ENCODE data around the gene P2RX6. TPM values are rescaled to one million over a fixed set of nuclear protein-coding genes. Genes with fewer than 3 reads are reported as not detected.

P2RX6 gene
- total and polyA plus RNA-seq, 2 of the 4 experiments (the other 2 are of a cell fraction) = 0.90 to 1.6 TPM

- TF ChIP-seq, protein P1, sequence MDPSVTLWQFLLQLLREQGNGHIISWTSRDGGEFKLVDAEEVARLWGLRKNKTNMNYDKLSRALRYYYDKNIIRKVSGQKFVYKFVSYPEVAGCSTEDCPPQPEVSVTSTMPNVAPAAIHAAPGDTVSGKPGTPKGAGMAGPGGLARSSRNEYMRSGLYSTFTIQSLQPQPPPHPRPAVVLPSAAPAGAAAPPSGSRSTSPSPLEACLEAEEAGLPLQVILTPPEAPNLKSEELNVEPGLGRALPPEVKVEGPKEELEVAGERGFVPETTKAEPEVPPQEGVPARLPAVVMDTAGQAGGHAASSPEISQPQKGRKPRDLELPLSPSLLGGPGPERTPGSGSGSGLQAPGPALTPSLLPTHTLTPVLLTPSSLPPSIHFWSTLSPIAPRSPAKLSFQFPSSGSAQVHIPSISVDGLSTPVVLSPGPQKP (IDR thresholded peaks at IDR 0.05; ENCODE audit: borderline replicate concordance, low read depth, low read length) = no peak
- no peak for TF ChIP-seq RCOR1 (IDR thresholded peaks at IDR 0.05; ENCODE audit: insufficient replicate concordance, low read length)
- no peak for TF ChIP-seq CHD1 (IDR thresholded peaks at IDR 0.05; ENCODE audit: low read depth, low read length)
- no peak for TF ChIP-seq CEBPB (IDR thresholded peaks at IDR 0.05; ENCODE audit: low read depth, low read length)
- no peak for TF ChIP-seq POLR2A (IDR thresholded peaks at IDR 0.05; ENCODE audit: low read depth, low read length)
- no peak for TF ChIP-seq NFE2L2 (IDR thresholded peaks at IDR 0.05; ENCODE audit: low read depth, low read length)
- no peak for TF ChIP-seq MXI1 (IDR thresholded peaks at IDR 0.05; ENCODE audit: borderline replicate concordance, low read depth, low read length)
- no peak for TF ChIP-seq SMC3 (IDR thresholded peaks at IDR 0.05; ENCODE audit: low read depth, low read length)
- TF ChIP-seq CTCF (conservative IDR thresholded peaks at IDR 0.05; ENCODE audit: low read depth, low read length) = no peak
- Histone ChIP-seq H2BK15ac (ENCODE audit: low read depth, low read length) (no peak overlapping the region), H3K56ac (ENCODE audit: extremely low read depth, insufficient read depth, low read length) (no peak overlapping the region), H3K79me1 (ENCODE audit: low read depth in 1 of 2, low read length in 2 of 2) (no peaks in the 10 kb centered on the region), H4K8ac (ENCODE audit: low read depth in 2 of 2, low read length in 2 of 2) (no peak overlapping the region), H2BK120ac (ENCODE audit: low read depth, low read length) (no peak overlapping the region), H3K14ac (replicated peaks; ENCODE audit: low read depth, low read length) (no peak overlapping the region), H3K9ac (ENCODE audit: low read depth, low read length) (no peak overlapping the region), H4K5ac (ENCODE audit: low read depth, low read length) (no peak overlapping the region), H2BK20ac (ENCODE audit: low read depth, low read length) (no peak overlapping the region), H3K4me1 (ENCODE audit: control insufficient read depth, insufficient read depth, low read length) (no peaks in the 10 kb centered on the region), H4K91ac (ENCODE audit: insufficient read depth, low read depth, low read length) (no peak overlapping the region), H3K9me3 (ENCODE audit: control insufficient read depth, insufficient read depth, low read length) (peaks cover 10% of the 10 kb centered on the region), H3K18ac (ENCODE audit: low read depth, low read length) (no peak overlapping the region), H3K4me2 (ENCODE audit: low read depth, low read length) (no peak overlapping the region), H2AK9ac (replicated peaks; ENCODE audit: low read depth, low read length, poor library complexity) (no peak overlapping the region), H3K9me1 (ENCODE audit: insufficient read depth, low read length) (no peaks in the 10 kb centered on the region), H4K20me1 (ENCODE audit: insufficient read depth, low read length) (no peaks in the 10 kb centered on the region), H2BK5ac (ENCODE audit: low read depth, low read length, poor library complexity, severe bottlenecking) (no peak overlapping the region), H3K36me3 (ENCODE audit: control insufficient read depth, insufficient read depth, low read length) (no peaks in the 10 kb centered on the region), H2AFZ (replicated peaks; ENCODE audit: low read length, poor library complexity) (no peak overlapping the region), H3K27ac (ENCODE audit: insufficient read depth, low read length) (no peak overlapping the region), H3K4ac (ENCODE audit: low read depth, low read length) (no peak overlapping the region), H2AK5ac (ENCODE audit: low read depth, low read length) (no peak overlapping the region), H3K4me3 (ENCODE audit: insufficient read depth, low read depth, low read length) (no peak overlapping the region), H3K27me3 (ENCODE audit: control insufficient read depth, insufficient read depth, low read length) (peaks cover 2% of the 10 kb centered on the region; the same call in 1 of the 2 replicates), H3K23ac (ENCODE audit: low read depth, low read length) (no peak overlapping the region)
- in situ Hi-C loops (cut with MboI; ENCODE audit: low sequenced_read_pairs) = no loop called here
- no peak for DNase-seq
- ChIA-PET CTCF (no interaction called here), POLR2A (ENCODE audit: unreplicated experiment) (no interaction called here)
- no TSS peak for BruUV-seq (replicated peaks)
- WGBS, 2 experiments (ENCODE audit: extremely low coverage in 2 of 2, insufficient read length in 1 of 2) = 60% methylated on average over 1 of the region's 16 CpGs; no CpG with 5 or more reads in 1 of the 2 experiments
- ATAC-seq (ENCODE audit: low read depth) = no peak
- intact Hi-C loops (cut with micrococcal nuclease) = no loop called here
- dilution Hi-C loops (cut with HindIII; ENCODE audit: low sequenced_read_pairs, unreplicated experiment) = no loop called here
Observed at GRCh38 chr22:20974336-20974955, 40.5 kb upstream of the P2RX6 start.
